Lower leg skin (tissue), 3 donors: ENCODE measurements around the gene TPBG.

Source experiments
- POLR2A ChIP-seq, 2 donors: fragments of 450-650 bp; IDR thresholded peaks; one replicate each; pipeline ENCODE4 v1.6.1; 2016 to 2017; ENCODE audit warnings: antibody characterized with exemption in 2 of 2, mild to moderate bottlenecking in 1 of 2, moderate library complexity in 1 of 2
- TF ChIP-seq, protein P1 (sequence below), 3 donors: fragments of 450-650 bp; IDR thresholded peaks; one replicate each; pipeline ENCODE4 v1.5.1; 2016; ENCODE audit warnings: antibody characterized with exemption in 3 of 3, mild to moderate bottlenecking in 3 of 3, moderate library complexity in 2 of 3

GRCh38 chr6:82331031-82331773 is 32.4 kb upstream of the TPBG start:
- TF ChIP-seq, protein P1, sequence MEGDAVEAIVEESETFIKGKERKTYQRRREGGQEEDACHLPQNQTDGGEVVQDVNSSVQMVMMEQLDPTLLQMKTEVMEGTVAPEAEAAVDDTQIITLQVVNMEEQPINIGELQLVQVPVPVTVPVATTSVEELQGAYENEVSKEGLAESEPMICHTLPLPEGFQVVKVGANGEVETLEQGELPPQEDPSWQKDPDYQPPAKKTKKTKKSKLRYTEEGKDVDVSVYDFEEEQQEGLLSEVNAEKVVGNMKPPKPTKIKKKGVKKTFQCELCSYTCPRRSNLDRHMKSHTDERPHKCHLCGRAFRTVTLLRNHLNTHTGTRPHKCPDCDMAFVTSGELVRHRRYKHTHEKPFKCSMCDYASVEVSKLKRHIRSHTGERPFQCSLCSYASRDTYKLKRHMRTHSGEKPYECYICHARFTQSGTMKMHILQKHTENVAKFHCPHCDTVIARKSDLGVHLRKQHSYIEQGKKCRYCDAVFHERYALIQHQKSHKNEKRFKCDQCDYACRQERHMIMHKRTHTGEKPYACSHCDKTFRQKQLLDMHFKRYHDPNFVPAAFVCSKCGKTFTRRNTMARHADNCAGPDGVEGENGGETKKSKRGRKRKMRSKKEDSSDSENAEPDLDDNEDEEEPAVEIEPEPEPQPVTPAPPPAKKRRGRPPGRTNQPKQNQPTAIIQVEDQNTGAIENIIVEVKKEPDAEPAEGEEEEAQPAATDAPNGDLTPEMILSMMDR (IDR thresholded peaks at IDR 0.05) = no peak
- TF ChIP-seq POLR2A (IDR thresholded peaks at IDR 0.05) = no peak
